Left kidney (tissue), 2 donors: ENCODE results near the gene NOTCH4. TPM values are rescaled to one million over a fixed set of nuclear protein-coding genes. Genes with fewer than 3 reads are reported as not detected.
A peak's percentile ranks its signal among the peaks of the same experiment; 100 is the strongest.
"Not testable (repeated sequence)": the region's sequence is repeated elsewhere in the genome, so short reads cannot be mapped to it uniquely, and the experiment has no call there.

Experiments
- DNase-seq: peaks from one replicate; pipeline ENCODE4 v3.0.0-alpha.2; 2013
- polyA plus RNA-seq: library from polyadenylated mRNA; unstranded; fragments of 120-200 nt; gene quantifications from one replicate; pipeline ENCODE4 v1.2.1, GENCODE V29; 2013; ENCODE audit not compliant: insufficient read length

NOTCH4 gene
- polyA plus RNA-seq, 1 donor, result 15.6 TPM

DNA sequence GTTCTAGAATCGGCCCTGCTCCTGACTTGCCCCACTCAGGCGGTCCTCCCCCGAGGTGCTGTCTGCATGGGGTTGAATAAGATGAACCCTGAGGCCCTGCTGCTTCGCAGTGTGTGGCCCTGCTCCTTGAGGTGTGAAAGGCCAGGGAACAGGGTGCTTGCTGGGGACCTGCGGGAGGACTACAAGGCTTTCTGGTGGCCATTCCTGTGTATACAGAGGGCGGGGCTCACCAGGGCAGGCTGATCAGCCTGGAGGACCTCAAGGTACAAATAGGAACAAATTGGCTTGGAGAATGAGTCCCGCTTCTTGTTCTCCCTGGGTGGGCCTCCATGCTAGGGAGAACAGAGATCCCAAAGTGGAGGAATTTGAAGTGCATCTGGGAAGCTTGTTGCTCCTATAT, 5.7 kb downstream of the NOTCH4 start:
- DNase-seq, result no peak

DNA sequence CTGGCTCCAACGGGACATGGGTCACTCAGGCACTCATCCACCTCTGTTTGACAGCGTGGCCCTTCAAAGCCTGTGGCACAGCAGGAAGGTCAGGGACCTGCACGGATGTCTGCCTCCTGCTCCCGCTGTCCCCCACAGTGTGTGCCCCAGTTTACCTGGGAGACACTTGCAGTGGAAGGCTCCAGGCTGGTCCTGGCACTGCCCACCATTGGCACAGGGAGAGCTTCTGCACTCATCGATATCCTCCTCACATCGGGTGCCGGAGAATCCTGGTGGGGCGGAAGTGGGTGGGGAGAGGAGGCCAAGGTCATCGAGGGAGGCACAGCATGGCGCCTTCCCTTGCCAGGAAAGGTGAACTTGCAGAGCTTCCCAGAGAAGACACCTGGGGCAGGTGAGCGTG, 6.9 kb downstream of the NOTCH4 start:
- DNase-seq, result no peak

DNA sequence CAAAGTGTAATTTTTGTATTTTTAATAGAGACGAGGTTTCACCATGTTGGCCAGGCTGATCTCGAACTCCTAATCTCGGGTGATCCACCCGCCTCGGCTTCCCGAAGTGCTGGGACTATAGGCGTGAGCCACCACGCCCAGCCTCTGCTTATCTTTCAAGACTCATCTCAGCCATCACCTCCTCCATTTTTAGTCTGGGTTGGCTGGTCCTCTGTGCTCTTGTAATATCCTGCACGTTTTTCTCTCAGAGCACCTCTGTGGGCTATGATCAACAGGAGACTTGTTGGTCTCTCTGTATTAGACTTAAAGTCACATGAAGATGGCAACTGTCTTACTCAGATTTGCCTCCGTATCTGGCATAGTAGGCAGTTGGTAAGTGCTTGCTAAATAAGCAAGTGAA, 7.6 kb downstream of the NOTCH4 start:
- no peak for DNase-seq

DNA sequence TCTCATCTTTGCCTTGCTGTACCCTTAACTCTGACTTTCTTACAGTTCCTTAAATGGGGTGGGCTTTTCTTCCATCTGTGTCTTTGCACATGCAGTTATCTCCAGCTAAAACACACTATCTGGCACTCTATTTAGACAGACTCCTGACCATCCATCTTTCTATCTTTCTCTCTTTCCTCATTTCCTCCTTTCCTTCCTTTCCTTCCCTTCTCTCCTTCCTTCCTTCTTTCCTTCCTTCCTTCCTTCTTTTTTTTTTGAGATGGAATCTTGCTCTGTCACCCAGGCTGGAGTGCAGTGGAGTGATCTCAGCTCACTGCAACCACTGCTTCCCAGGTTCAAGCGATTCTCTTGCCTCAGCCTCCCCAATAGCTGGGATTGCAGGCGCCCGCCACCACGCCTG, 8.2 kb downstream of the NOTCH4 start:
- DNase-seq, result no peak

DNA sequence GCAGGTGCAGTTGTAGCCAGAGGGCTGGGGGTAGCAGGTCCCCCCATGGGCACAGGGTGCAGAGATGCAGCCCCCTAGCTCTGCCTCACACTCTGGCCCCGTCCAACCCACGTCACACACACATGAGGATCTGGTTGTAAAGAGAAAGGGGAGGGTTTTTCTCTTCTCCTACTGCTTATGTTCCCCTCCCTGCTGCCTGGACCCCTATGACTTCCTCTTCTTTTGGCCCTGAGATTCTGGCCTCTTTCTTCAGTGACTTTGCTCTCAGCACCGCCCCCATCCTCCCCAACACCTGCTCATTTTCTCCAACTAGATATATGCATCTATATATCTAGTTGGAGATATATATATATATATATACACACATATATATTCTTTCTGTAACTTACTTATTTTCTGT, 9.7 kb downstream of the NOTCH4 start:
- DNase-seq, result no peak

DNA sequence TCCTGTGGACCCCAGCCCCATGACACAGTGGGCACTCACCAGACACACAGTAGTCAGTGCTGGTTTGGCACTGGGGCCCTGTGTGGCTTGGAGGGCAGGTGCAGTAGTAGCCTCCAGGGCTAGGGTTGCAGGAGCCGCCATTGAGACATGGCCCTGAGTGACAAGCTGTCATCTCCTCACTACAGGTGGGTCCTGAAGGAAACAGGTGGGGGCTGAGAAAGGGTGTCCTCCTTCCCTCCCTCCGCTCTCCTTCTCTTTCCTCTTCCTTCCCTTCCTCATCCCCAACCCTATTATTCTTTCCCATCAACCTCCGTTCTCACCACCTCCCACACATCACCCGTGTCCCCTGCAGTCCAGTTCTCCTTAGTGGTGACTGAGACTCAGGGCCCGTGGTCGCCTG, 10.2 kb downstream of the NOTCH4 start:
- no peak for DNase-seq

DNA sequence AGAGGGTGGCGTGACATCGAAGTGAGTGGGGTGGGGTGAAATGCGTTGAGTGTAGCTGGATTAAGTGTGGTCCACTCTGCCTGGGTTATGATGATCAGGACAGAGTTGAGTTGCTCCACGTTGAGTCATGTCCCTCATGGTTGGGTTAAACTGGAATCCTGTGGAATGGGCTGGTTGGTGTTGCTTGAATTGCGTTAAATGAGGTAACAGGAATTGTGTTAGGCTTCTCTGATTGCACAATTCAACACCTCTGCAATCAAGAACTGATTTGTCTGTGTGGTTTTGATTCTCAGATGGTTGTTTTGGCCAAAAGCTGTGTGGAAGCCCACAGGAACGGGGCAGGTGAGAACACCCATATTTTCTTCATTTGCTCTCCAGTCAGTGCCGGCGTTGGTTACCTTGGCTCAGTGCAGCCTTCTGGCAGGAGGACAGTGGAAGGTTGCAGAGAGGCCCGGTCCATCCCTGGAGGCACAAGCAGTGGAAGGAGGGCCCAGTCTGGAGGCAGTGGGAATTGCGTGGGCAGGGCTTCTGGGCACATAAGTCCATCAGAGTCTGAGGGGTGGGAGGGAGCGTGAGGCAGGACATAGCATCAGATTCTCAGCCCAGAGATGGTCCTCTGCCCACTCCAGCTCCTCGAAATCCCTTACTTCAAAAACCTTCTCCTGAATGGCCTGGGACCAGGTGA, 11.6 kb downstream of the NOTCH4 start:
- DNase-seq, result no peak

DNA sequence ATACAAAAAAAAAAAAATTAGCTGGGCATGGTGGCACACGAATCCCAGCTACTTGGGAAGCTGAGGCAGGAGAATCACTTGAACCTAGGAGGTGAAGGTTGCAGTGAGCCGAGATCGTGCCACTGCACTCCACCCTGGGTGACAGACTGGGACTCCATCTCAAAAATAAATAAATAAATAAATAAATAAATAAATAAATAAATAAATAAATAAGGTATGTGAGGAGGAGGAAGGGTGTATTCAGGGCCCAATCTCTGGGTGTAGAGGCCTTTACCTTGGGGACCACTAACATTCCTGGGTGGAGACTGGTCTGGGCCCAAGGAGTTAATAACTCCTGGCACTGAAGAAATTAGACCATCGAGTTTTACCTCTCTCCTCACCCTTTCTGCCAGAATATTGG, 12.4 kb downstream of the NOTCH4 start:
- DNase-seq, result not testable (repeated sequence)

DNA sequence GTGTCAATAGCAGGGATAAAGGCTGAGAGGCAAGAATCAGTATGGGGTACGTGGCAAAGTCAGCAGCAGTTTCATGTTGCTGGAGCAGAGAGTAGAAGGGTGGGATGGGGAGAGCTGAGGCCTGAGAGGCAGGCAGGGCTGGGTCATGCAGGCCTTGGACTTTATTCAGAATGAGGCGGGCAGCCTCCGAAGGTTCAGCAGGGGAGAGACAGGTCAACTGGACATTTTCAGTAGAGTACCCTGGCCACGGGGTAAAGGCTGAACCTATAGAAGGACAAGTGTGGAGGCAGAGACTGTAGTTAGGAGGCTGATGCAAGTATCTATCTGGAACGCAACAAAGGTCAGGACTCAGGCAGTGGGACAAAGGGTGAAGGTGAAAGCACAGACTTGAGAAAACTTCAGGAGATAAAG, 13.7 kb downstream of the NOTCH4 start:
- no peak for DNase-seq

DNA sequence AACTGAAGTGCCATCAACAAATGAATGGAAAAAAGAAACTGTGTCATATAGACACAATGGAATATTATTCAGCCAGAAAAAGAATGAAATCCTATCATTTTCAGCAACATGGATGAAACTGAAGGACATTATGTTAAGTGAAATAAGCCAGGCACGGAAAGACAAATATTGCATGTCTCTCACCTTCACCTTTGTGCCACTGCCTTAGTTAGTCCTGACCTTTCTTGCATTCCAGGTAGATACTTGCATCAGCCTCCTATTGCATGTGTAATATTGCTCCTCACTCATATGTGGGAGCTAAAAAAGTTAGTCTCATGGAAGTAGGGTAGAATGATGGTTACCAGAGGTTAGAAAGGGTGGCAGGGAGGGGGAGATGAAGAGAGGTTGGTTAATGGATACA, 14.9 kb downstream of the NOTCH4 start:
- no peak for DNase-seq

DNA sequence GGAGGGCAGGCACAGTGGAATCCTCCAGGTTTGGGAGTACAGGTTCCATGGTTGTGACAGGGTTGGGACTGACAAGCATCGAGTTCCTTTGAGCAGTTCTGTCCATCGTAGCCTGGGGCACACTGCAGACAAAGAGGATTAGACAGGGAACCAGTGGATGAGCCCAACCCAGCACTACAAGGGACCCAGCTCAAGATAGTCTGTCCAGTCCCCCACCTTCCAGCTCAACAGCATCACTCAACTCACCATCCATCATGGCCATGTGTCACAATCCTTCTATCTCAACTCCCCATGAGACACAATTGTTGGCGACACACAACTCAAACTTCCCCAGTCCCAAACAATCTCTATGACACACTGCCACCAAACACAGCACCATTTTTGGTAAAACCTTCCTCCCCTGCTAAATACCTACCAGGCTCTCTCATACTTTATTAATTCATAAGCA, 19.6 kb downstream of the NOTCH4 start:
- DNase-seq, result no peak

DNA sequence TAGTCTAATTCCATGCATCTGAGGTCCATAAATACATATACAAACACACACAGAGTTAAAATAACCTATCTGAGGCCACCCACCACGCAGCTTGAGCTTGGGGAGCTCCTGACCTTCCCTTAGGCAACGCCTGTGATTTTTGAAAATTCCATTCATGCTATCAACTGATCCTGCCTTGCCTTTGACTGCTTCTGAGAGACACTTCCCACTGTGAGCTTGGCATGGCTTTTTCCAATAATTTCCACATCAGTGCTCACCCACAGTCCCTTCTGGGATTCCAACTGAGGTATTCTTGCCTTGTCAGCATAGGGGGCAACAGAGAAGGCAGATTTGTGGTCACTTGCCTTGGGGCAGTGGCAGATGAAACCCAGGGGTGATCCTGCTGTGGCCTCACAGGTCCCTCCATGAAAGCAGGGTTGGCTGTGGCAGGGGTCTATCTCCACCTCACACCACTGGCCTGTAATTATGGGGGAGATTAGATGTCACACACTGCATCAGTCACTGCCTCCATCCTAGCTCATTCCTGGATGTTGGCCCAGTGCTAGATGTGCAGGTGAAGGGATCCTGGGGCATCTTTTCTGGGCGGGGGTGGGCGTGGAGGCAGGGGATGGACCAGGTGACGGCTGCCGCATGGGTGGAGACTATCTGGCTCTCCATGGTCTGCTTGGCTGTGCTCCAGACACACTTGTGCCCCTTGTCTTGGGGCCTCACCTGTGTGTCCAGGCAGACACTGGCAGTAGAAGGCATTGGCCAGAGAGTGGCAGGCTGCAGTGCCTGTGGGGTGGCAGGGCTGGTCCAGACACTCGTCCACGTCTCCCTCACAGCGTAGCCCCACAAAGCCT, 20.2 kb downstream of the NOTCH4 start:
- no peak for DNase-seq

DNA sequence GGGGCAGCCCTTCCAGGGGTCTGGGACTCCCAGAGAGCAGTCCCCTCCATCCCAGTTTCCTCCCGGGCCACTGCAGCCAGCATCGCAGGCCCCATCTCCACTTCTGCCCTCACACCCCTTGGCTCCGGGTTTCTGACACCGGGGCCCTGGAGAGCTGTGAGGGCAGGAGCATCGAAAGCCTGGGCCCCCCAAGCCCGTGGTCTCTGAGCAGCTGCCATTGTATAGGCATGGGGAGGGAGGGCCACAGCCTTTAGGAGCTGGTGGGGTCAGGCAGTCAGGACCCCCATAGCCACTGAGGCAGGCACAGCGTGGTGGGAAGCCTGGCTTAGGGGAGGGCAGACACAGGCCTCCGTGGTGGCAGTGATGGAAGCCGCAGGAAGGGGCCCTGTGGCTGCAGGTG, 21.7 kb downstream of the NOTCH4 start:
- DNase-seq, result no peak

DNA sequence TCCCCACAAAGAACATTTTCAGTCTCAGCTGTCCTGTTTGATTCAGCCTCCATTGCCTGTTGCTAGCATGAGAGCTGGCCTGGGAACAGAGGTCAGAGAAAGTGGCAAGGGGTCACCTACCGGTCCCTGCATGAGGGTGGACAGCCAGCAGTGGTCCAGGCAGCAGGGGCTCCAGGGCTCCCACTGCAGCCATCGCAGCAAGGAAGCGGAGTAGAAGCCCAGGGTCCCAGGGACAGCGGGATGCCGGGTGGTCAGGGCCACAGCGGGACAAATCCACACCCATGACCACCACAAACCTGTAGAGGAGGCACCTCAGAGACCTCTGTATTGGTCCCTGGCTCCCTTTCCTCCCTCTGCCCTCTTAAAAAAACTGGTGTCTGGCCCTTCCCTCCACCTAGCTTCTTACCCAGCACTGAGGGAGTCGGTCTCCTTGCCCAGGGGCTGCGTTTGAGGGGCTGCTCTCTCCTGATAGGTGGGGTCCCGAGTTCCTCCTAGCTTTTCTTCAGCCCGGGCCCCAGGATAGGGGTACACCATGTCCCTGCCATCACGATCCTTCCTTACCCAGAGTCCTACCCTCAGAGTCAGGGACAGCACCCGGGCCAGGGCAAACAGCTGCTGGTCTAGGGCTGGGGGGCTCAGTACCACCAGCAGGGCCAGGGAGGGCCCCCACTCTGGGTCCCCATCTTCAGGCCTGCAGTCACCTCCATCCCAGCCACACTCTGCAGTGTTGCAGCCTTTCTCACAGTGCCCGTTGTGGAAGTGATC, 23.0 kb downstream of the NOTCH4 start:
- no peak for DNase-seq

DNA sequence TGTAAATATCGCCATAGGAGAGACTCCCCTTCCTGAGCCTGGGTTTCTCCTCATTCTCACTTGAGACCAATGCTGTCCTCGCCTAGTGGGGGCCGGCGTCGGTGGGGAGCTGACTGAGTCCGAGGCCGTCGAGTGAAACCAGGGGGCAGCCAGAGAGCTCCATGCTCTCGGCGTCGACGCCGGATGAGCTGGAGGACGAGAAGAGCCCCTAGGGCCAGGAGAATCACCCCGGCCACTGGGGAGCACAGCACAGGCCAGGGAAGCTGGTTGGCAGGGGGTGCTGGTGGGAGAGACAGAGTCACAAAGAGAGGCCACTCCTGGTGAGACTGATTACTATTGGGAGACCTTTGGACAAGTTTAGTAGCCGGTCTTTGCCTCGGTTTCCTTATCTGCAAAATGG, 25.0 kb downstream of the NOTCH4 start:
- no peak for DNase-seq

DNA sequence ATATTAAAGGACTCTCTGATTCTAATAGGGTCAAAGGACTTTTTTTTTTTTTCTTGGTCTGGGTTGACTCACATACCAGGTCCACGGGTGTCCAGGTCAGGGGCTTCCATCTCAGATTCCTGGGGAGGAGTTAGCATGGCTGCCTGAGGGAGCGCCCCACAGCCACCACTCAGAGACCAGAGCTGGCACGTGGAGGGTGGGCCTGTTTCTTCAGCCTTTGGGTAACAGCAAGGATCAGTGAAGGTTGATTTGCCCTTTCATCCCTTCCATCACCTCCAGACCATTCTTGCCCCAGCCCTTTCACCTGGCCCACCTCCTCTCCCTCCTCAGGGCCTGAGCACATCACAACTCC, 25.5 kb downstream of the NOTCH4 start:
- no peak for DNase-seq

DNA sequence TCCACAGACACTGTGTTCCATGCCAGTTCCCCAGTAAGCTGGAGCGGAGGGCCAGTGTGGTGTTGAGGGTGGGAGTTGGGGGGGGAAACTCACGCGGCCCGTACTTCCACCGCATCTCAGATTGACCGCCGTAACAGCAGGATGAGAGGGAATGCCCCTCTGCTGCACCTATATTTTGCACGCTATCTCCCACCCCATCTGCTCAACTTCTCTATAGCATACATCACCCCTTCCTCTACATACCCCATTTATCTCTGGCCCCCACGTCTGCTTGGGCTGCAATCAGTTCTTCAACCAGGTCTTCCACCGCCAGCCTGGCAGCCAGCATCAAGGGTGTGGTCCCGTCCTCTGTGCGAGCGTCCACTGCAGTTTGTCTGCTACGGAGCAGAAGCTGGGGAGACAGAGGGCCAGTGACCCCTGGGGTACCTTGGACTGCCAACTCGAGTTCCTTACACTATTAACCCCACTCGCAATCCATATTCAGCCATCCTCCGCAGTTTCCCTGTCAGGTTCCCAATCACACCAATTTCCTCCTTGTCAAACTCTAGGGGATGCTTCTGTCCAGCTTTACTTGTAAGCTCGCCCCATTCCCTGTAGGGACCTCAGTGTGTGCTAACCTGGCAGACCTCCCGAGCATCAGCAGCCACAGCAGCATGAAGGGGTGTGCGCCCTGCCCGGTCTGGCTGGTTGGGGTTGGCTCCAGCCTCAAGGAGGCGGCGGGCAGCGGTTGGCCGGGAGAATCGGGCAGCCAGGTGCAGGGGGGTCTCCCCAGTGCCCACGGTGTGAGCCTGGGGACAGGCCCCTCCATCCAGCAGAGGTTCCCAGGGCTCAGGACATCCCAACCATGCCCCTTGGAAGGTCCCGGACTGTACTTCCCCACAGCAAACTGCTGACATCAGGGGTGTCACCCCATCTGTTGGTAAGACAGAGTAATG, 26.9 kb downstream of the NOTCH4 start:
- DNase-seq, result no peak

DNA sequence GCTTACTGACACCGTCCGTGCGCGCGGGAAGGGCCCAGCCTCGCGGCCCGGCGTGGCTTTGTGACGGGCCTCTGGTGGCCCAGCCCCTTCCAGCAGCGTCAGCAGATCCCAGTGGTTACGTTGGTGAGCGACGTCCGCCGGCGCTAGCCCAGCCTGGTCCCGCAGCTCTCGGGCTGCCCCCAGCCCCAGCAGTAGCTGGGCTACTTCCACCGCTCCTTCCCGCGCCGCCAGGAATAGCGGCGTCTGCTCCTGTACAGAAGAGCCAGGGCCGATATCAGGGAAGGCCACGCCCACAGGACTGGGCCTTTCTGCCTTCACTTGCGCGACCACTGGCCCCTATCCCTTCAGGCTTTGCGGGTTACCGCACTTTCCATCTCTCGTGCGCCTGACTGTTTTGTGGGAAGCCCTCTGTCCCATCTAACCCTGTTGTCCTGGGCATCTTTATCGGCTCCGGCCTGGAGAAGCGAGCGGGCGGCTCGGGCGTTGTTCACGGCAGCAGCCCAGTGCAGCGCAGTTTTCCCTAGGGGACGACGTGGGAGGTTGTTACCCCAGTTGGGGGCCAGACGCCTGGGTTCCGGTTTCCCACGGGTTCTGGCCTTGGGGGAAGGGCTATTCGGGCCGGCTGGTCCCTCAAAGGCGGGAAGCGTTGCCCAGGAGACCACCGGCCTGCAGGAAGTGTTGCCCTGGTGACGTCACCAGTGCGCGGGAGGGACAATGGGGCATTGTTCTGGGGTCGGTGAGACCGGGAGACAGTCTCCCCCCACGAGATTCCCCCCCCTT, 27.8 kb downstream of the NOTCH4 start:
- peak; percentile 91 for DNase-seq

DNA sequence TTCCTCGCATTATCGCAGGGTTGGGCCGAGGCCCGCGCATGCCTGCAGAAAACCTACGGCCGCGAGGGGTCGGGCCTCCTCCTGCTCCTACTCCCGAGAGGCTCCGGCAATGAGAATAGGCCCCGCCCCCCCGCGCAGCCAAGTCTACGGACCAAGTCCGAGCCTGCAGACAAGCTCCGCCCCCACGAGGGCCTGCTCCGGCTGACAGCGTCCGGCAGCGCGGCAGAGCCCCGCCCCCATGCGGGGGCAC, 28.3 kb downstream of the NOTCH4 start:
- peak; percentile 99 for DNase-seq

DNA sequence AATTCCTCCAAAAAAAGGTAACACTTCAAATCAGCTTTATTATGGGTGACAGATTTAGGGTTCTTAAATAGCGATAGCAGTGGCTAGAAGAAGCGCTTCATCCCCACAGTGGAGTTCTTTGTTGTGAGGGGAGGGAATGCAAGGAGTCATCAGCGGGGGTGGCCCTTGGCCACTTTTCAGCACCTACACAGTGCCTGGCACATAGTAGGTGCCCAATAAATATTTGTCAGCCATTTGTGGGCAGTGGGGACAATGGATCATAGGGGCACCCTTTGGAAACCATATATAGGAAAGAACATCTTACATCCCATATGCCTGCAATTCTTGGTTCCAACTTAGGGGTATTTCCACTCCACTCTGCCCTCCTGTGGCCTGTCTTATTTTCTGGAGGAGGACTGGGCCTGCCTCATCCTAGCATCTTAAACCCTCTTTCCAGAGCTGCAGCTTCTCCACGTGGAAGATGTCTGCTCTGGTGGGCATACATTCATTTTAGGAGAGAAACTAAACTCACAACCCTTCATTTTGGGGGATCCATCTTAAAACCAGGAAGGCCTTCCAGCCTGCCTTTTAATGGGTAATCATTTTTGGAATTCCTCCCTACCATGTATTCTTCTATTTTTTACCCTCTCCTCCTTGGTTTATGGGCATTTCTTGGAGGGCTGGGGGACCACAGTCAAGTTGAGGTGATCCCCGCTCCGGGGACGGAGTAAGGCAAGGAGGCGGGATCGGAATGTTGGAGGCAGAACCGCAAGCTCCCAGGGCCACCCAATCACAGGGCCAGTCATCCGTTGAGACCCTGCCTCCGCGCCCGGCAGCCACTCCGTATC, 28.8 kb downstream of the NOTCH4 start:
- no peak for DNase-seq

DNA sequence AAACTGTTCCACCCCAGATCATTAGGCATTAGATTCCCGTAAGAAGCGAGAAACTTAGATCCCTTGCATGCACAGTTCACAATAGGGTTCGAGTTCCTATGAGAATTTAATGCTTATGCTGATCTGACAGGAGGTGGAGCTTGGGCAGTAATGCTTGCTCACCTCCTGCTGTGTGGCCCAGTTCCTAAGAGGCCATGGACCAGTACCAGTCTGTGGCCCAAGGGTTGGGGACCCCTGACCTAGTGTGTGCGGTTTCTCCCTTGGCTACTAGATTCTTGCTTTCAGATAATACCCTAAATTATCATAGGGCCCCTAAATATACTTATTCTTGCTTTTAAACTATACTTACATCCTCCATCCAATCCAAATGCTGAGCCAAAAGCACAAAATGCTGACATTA, 29.5 kb downstream of the NOTCH4 start:
- DNase-seq, result no peak
